DND-41 (cell line): Measurements from ENCODE around the gene SNRNP40.

Experiments used
- EZH2 ChIP-seq: IDR thresholded peaks from 3 replicates; pipeline ENCODE4 v1.6.1; 2012; ENCODE audit warnings: borderline replicate concordance, low read depth, mild to moderate bottlenecking, moderate library complexity, low read length, inconsistent platforms; ENCODE audit not compliant: severe bottlenecking
- TF ChIP-seq, protein P1 (sequence below): IDR thresholded peaks from 2 replicates; pipeline ENCODE4 v1.5.1; 2012; ENCODE audit warnings: borderline replicate concordance, low read length, moderate library complexity, mild to moderate bottlenecking; ENCODE audit not compliant: poor library complexity, severe bottlenecking; ENCODE audit errors: extremely low read depth

DNA sequence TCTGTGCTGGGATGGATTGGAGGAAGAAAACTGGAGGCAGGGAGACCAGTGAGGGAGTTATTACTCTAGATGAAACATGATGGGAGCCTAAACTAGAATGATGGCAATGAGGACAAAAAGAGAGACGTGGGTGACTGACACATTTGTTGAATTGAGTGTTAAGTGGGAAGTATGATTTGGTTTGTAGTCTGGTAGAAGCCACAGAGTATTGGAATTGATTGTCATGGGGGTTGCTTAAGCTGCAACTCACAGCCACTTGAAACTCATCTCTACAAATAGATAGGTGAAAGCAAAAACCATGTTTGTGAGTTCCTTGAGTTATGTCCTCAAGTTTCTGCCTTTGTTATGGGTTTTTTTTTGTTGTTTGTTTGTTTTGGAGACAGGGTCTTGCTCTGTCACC lies 47.9 kb upstream of the SNRNP40 start:
- TF ChIP-seq, protein P1, sequence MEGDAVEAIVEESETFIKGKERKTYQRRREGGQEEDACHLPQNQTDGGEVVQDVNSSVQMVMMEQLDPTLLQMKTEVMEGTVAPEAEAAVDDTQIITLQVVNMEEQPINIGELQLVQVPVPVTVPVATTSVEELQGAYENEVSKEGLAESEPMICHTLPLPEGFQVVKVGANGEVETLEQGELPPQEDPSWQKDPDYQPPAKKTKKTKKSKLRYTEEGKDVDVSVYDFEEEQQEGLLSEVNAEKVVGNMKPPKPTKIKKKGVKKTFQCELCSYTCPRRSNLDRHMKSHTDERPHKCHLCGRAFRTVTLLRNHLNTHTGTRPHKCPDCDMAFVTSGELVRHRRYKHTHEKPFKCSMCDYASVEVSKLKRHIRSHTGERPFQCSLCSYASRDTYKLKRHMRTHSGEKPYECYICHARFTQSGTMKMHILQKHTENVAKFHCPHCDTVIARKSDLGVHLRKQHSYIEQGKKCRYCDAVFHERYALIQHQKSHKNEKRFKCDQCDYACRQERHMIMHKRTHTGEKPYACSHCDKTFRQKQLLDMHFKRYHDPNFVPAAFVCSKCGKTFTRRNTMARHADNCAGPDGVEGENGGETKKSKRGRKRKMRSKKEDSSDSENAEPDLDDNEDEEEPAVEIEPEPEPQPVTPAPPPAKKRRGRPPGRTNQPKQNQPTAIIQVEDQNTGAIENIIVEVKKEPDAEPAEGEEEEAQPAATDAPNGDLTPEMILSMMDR, result no peak
- no peak for TF ChIP-seq EZH2
